HepG2 (cell line): ENCODE results near the gene ANAPC2. TPM values are rescaled to one million over a fixed set of nuclear protein-coding genes. Genes with fewer than 3 reads are reported as not detected.

Experiments
- ARID4A ChIP-seq: sonication (generic); formaldehyde crosslinking; IDR thresholded peaks from 2 replicates; pipeline ENCODE4 v1.5.0; 2020; ENCODE audit warnings: mild to moderate bottlenecking, missing genetic modification reagents, borderline replicate concordance
- BRD4 ChIP-seq: sonication (generic); formaldehyde crosslinking; IDR thresholded peaks from 2 replicates; pipeline ENCODE4 v1.4.0; 2020; ENCODE audit warnings: missing genetic modification reagents
- CREBL2 ChIP-seq: sonication (generic); formaldehyde crosslinking; IDR thresholded peaks from 2 replicates; pipeline ENCODE4 v1.8.1; 2023; ENCODE audit warnings: missing genetic modification reagents, mild to moderate bottlenecking, borderline replicate concordance
- GABPA ChIP-seq, 2 experiments: IDR thresholded peaks; 2 replicates each; pipeline ENCODE4 v1.6.1; 2011 to 2016; ENCODE audit warnings: low read depth in 2 of 2, low read length in 1 of 2, missing biosample characterization in 1 of 2, missing genetic modification characterization in 1 of 2
- HDAC2 ChIP-seq: sonication (generic); formaldehyde crosslinking; IDR thresholded peaks from 2 replicates; pipeline ENCODE4 v1.4.0; 2020; ENCODE audit warnings: missing genetic modification reagents
- KDM2A ChIP-seq: sonication (generic); formaldehyde crosslinking; IDR thresholded peaks from 2 replicates; pipeline ENCODE4 v1.4.0; 2020; ENCODE audit warnings: low read depth, missing genetic modification reagents, borderline replicate concordance
- MAX ChIP-seq: IDR thresholded peaks from 2 replicates; pipeline ENCODE4 v1.6.1; 2012; ENCODE audit warnings: inconsistent platforms
- MTA1 ChIP-seq: sonication (generic); formaldehyde crosslinking; IDR thresholded peaks from 2 replicates; pipeline ENCODE4 v1.4.0; 2020; ENCODE audit warnings: missing genetic modification reagents, mild to moderate bottlenecking, borderline replicate concordance
- RXRB ChIP-seq: IDR thresholded peaks from 2 replicates; pipeline ENCODE4 v1.6.1; 2016; ENCODE audit warnings: borderline replicate concordance, missing genetic modification reagents, missing compliant biosample characterization
- SAP130 ChIP-seq: IDR thresholded peaks from 2 replicates; pipeline ENCODE4 v1.6.1; 2016; ENCODE audit warnings: low read depth
- ZNF274 ChIP-seq: sonication (generic); formaldehyde crosslinking; IDR thresholded peaks from 2 replicates; pipeline ENCODE4 v1.5.1; 2020; ENCODE audit warnings: mild to moderate bottlenecking, missing genetic modification reagents
- ZNF577 ChIP-seq: sonication (generic); formaldehyde crosslinking; IDR thresholded peaks from 2 replicates; pipeline ENCODE4 v1.4.0; 2020; ENCODE audit warnings: mild to moderate bottlenecking, low read depth, missing genetic modification reagents, borderline replicate concordance
- polyA plus RNA-seq, 8 experiments: library from polyadenylated mRNA; depleted of rRNA in 3 of 8; stranded (reverse) in 7 of 8; unstranded in 1 of 8; fragments of >200 nt; fragmentation: Illumina TruSeq in 4 of 8; extraction: Trizol in 4 of 8; gene quantifications; 2 replicates each; pipeline versions ENCODE4 v1.2.1 to v1.2.3, GENCODE V29; 2011 to 2016; ENCODE audit warnings: low read depth in 4 of 8, missing spikeins in 1 of 8, mixed read lengths in 1 of 8; ENCODE audit not compliant: insufficient read depth in 1 of 8
- total RNA-seq, 5 experiments: library from RNA; depleted of rRNA; stranded (reverse); fragments of >200 nt; fragmentation: Illumina TruSeq; extraction: Trizol; gene quantifications; 2 replicates each; pipeline ENCODE4 v1.2.3, GENCODE V29; 2016; ENCODE audit warnings: low read depth in 1 of 5
- TF ChIP-seq, protein P1 (sequence below), 2 experiments: sonication (generic) in 1 of 2; formaldehyde crosslinking in 1 of 2; IDR thresholded peaks; 2 replicates each; pipeline versions ENCODE4 v1.6.1 to v1.9.0; 2014 to 2022; ENCODE audit warnings: antibody characterized with exemption in 1 of 2, borderline replicate concordance in 1 of 2, inconsistent platforms in 1 of 2, low read depth in 1 of 2, missing genetic modification reagents in 1 of 2
- TF ChIP-seq, protein P2 (sequence below): sonication (generic); formaldehyde crosslinking; IDR thresholded peaks from 2 replicates; pipeline ENCODE4 v1.5.0; 2020; ENCODE audit warnings: mild to moderate bottlenecking, missing genetic modification reagents, moderate library complexity

Gene ANAPC2
- total and polyA plus RNA-seq, 2 of the 13 experiments (the other 11 are each of a cell fraction or from before 2014, with no cell fraction given): 12.3 to 15.4 TPM

DNA sequence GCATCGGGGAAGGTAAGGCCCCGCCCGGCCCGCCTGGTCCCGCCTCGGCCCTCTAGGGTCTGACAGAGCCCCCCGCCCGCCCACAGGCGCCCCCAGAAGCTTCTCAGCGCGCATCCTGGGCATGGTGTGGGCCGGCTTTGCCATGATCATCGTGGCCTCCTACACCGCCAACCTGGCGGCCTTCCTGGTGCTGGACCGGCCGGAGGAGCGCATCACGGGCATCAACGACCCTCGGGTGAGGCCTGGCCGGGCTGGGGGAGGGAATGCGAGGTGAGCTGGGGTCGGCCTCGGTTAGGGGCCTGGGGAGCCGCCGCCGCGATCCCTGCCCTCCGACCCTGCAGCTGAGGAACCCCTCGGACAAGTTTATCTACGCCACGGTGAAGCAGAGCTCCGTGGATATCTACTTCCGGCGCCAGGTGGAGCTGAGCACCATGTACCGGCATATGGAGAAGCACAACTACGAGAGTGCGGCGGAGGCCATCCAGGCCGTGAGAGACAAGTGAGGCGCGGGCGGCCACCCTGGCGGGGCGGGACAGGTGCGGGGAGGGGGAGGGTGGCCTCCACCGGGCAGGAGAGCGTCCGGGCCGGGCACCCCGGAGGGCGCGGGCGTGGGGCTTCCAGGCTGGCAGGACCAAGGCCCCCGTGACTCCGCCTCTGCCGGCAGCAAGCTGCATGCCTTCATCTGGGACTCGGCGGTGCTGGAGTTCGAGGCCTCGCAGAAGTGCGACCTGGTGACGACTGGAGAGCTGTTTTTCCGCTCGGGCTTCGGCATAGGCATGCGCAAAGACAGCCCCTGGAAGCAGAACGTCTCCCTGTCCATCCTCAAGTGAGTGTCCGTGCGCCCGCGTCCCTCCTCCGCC, 25.6 kb downstream of the ANAPC2 start (continued):
- TF ChIP-seq, protein P1, sequence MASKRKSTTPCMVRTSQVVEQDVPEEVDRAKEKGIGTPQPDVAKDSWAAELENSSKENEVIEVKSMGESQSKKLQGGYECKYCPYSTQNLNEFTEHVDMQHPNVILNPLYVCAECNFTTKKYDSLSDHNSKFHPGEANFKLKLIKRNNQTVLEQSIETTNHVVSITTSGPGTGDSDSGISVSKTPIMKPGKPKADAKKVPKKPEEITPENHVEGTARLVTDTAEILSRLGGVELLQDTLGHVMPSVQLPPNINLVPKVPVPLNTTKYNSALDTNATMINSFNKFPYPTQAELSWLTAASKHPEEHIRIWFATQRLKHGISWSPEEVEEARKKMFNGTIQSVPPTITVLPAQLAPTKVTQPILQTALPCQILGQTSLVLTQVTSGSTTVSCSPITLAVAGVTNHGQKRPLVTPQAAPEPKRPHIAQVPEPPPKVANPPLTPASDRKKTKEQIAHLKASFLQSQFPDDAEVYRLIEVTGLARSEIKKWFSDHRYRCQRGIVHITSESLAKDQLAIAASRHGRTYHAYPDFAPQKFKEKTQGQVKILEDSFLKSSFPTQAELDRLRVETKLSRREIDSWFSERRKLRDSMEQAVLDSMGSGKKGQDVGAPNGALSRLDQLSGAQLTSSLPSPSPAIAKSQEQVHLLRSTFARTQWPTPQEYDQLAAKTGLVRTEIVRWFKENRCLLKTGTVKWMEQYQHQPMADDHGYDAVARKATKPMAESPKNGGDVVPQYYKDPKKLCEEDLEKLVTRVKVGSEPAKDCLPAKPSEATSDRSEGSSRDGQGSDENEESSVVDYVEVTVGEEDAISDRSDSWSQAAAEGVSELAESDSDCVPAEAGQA (IDR thresholded peaks at IDR 0.05; ENCODE audit: low read depth): no peak
- TF ChIP-seq, protein P1 (CRISPR knock-in tag; IDR thresholded peaks at IDR 0.05; ENCODE audit: borderline replicate concordance): no peak
- TF ChIP-seq RXRB (CRISPR knock-in tag) (0 out of 2 replicates have a peak, but pooled peaks have one; percentile 20), ZNF577 (CRISPR knock-in tag) (no peak), KDM2A (CRISPR knock-in tag) (0 out of 2 replicates have a peak, but pooled peaks have one; percentile 25), HDAC2 (no peak), GABPA (IDR thresholded peaks at IDR 0.05; ENCODE audit: low read depth, low read length) (no peak), GABPA (CRISPR knock-in tag; IDR thresholded peaks at IDR 0.05; ENCODE audit: low read depth) (peak; percentile 43), ZNF274 (0 out of 2 replicates have a peak, but pooled peaks have one; percentile 25), MAX (peak; percentile 52; the same call in 1 of the 2 replicates), SAP130 (CRISPR knock-in tag) (peak; percentile 12; the same call in 1 of the 2 replicates), MTA1 (no peak), BRD4 (CRISPR knock-in tag) (0 out of 2 replicates have a peak, but pooled peaks have one; percentile 22), ARID4A (CRISPR knock-in tag) (0 out of 2 replicates have a peak, but pooled peaks have one; percentile 18), CREBL2 (peak; percentile 38; the same call in 1 of the 2 replicates)
- TF ChIP-seq, protein P2, sequence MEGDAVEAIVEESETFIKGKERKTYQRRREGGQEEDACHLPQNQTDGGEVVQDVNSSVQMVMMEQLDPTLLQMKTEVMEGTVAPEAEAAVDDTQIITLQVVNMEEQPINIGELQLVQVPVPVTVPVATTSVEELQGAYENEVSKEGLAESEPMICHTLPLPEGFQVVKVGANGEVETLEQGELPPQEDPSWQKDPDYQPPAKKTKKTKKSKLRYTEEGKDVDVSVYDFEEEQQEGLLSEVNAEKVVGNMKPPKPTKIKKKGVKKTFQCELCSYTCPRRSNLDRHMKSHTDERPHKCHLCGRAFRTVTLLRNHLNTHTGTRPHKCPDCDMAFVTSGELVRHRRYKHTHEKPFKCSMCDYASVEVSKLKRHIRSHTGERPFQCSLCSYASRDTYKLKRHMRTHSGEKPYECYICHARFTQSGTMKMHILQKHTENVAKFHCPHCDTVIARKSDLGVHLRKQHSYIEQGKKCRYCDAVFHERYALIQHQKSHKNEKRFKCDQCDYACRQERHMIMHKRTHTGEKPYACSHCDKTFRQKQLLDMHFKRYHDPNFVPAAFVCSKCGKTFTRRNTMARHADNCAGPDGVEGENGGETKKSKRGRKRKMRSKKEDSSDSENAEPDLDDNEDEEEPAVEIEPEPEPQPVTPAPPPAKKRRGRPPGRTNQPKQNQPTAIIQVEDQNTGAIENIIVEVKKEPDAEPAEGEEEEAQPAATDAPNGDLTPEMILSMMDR (CRISPR knock-in tag): peak; percentile 64
